Dermis blood vessel endothelial cell (primary cell): ENCODE measurements around the gene KRTAP10-11. TPM values are rescaled to one million over a fixed set of nuclear protein-coding genes. Genes with fewer than 3 reads are reported as not detected.
A peak's percentile ranks its signal among the peaks of the same experiment; 100 is the strongest.
"Not testable (repeated sequence)": the region's sequence is repeated elsewhere in the genome, so short reads cannot be mapped to it uniquely, and the experiment has no call there.

Experiments
- DNase-seq: peaks from one replicate; pipeline ENCODE4 v3.0.0; 2010
- total RNA-seq: library from RNA; depleted of rRNA; stranded (reverse); fragments of >200 nt; gene quantifications from 2 replicates; pipeline ENCODE4 v1.2.3, GENCODE V29; 2014

Gene KRTAP10-11
- total RNA-seq, 1 donor from 2014 or later, result not detected

- no peak for DNase-seq
Measured at GRCh38 chr21:44615466-44615865, 30.7 kb upstream of the KRTAP10-11 start.

- DNase-seq, result no peak
Measured at GRCh38 chr21:44615911-44616590, 30.2 kb upstream of the KRTAP10-11 start.

- DNase-seq, result no peak
Measured at GRCh38 chr21:44616591-44616926, 29.7 kb upstream of the KRTAP10-11 start.

- DNase-seq, result no peak
Measured at GRCh38 chr21:44617071-44617501, 29.1 kb upstream of the KRTAP10-11 start.

- DNase-seq, result peak; percentile 65
Measured at GRCh38 chr21:44618504-44618903, 27.7 kb upstream of the KRTAP10-11 start.

- peak; percentile 7 for DNase-seq
Measured at GRCh38 chr21:44618909-44619308, 27.3 kb upstream of the KRTAP10-11 start.

GRCh38 chr21:44619886-44620285 lies 26.3 kb upstream of the KRTAP10-11 start:
- no peak for DNase-seq

- no peak for DNase-seq
Measured at GRCh38 chr21:44623575-44623974, 22.6 kb upstream of the KRTAP10-11 start.

- no peak for DNase-seq
Measured at GRCh38 chr21:44625756-44626155, 20.5 kb upstream of the KRTAP10-11 start.

- DNase-seq, result no peak
Measured at GRCh38 chr21:44626262-44626661, 20.0 kb upstream of the KRTAP10-11 start.

- no peak for DNase-seq
Measured at GRCh38 chr21:44626673-44627143, 19.5 kb upstream of the KRTAP10-11 start, which contains the start of gene KRTAP10-9. TSS of gene KRTAP10-9 (plus strand) at chr21:44627093. CDS start at chr21:44627172, 79 bp downstream.

- not testable (repeated sequence) for DNase-seq
Measured at GRCh38 chr21:44627181-44627822, 18.9 kb upstream of the KRTAP10-11 start.

- not testable (repeated sequence) for DNase-seq
Measured at GRCh38 chr21:44627831-44628233, 18.4 kb upstream of the KRTAP10-11 start.

GRCh38 chr21:44628707-44629391 lies 17.4 kb upstream of the KRTAP10-11 start:
- no peak for DNase-seq

- DNase-seq, result no peak
Measured at GRCh38 chr21:44630440-44630839, 15.8 kb upstream of the KRTAP10-11 start.

- DNase-seq, result no peak
Measured at GRCh38 chr21:44632067-44632466, 14.1 kb upstream of the KRTAP10-11 start.

GRCh38 chr21:44636209-44637017 lies 9.8 kb upstream of the KRTAP10-11 start:
- no peak for DNase-seq

- no peak for DNase-seq
Measured at GRCh38 chr21:44637018-44637850, 9.0 kb upstream of the KRTAP10-11 start, which contains the start of gene KRTAP10-10. TSS of gene KRTAP10-10 (plus strand) at chr21:44637356. CDS start at chr21:44637418, 62 bp downstream.

- DNase-seq, result not testable (repeated sequence)
Measured at GRCh38 chr21:44637851-44638348, 8.3 kb upstream of the KRTAP10-11 start.

- DNase-seq, result not testable (repeated sequence)
Measured at GRCh38 chr21:44638506-44639330, 7.5 kb upstream of the KRTAP10-11 start.

GRCh38 chr21:44639331-44639655 lies 6.9 kb upstream of the KRTAP10-11 start:
- DNase-seq, result no peak
